Stimulated activated CD8-positive, alpha-beta memory T cell treated with anti-CD3 and anti-CD28 coated beads, Interleukin-2, amount 100 ng/mL, for 48 hours (primary cell): ENCODE results near the gene NXN.
"Not testable (repeated sequence)": the region's sequence is repeated elsewhere in the genome, so short reads cannot be mapped to it uniquely, and the experiment has no call there.

Source experiments
- DNase-seq, 2 donors: peaks; one replicate each; pipeline ENCODE4 v3.0.0-alpha.2; 2020; ENCODE audit warnings: low read depth in 2 of 2

NXN gene

GRCh38 chr17:917941-918740 lies 61.4 kb downstream of the NXN start:
- DNase-seq = no peak

- DNase-seq = no peak
Measured at GRCh38 chr17:917391-917811, 62.2 kb downstream of the NXN start.

GRCh38 chr17:916315-916714 lies 63.3 kb downstream of the NXN start:
- DNase-seq = no peak

- no peak for DNase-seq
Measured at GRCh38 chr17:915538-916201, 63.9 kb downstream of the NXN start.

GRCh38 chr17:914561-914960 lies 65.0 kb downstream of the NXN start:
- DNase-seq = no peak

- no peak for DNase-seq
Measured at GRCh38 chr17:913207-913606, 66.4 kb downstream of the NXN start.

- DNase-seq = no peak
Measured at GRCh38 chr17:909642-910323, 69.8 kb downstream of the NXN start.

- no peak for DNase-seq
Measured at GRCh38 chr17:907725-908124, 71.9 kb downstream of the NXN start.

GRCh38 chr17:905708-906107 lies 73.9 kb downstream of the NXN start:
- not testable (repeated sequence) for DNase-seq

GRCh38 chr17:903691-904481 lies 75.7 kb downstream of the NXN start:
- DNase-seq = no peak

GRCh38 chr17:902463-902862 lies 77.1 kb downstream of the NXN start:
- DNase-seq = no peak

- DNase-seq = no peak
Measured at GRCh38 chr17:901964-902363, 77.6 kb downstream of the NXN start.

- no peak for DNase-seq
Measured at GRCh38 chr17:901191-901950, 78.2 kb downstream of the NXN start.

GRCh38 chr17:900336-900934 lies 79.1 kb downstream of the NXN start:
- DNase-seq = no peak

- DNase-seq = no peak
Measured at GRCh38 chr17:897970-898619, 81.5 kb downstream of the NXN start.

GRCh38 chr17:896953-897661 lies 82.5 kb downstream of the NXN start:
- no peak for DNase-seq

GRCh38 chr17:896454-896853 lies 83.1 kb downstream of the NXN start:
- no peak for DNase-seq

- no peak for DNase-seq
Measured at GRCh38 chr17:892958-893357, 86.6 kb downstream of the NXN start.

- DNase-seq = no peak
Measured at GRCh38 chr17:888998-889441, 90.6 kb downstream of the NXN start.
